Endothelial cell of umbilical vein (primary cell): ENCODE results near the gene LRSAM1. TPM values are rescaled to one million over a fixed set of nuclear protein-coding genes. Genes with fewer than 3 reads are reported as not detected.
A peak's percentile ranks its signal among the peaks of the same experiment; 100 is the strongest.

Experiments
- BruUV-seq: library from RNA; stranded (reverse); fragments of 400-500 nt; replicated peaks from 2 replicates; lab custom pipeline; 2021; lab: Mats Ljungman, UMichigan
- CTCF ChIA-PET: fragments of 300-600, 350-600 bp; sonication (Branson Sonifier 250); formaldehyde crosslinking; loops from one replicate; lab custom pipeline; 2021; ENCODE audit warnings: antibody characterized with exemption, inconsistent platforms; lab: Charles Lee
- POLR2A ChIA-PET: fragments of 300-600, 350-600 bp; sonication (Branson Sonifier 250); formaldehyde crosslinking; loops from one replicate; lab custom pipeline; 2021; ENCODE audit warnings: antibody characterized with exemption, inconsistent platforms; lab: Charles Lee
- DNase-seq: peaks from one replicate; pipeline ENCODE4 v3.0.0-alpha.2; 2011; ENCODE audit warnings: low read depth, low spot score
- FAIRE-seq: peaks from 2 replicates; lab custom pipeline; 2011; peaks lifted over from hg19 to GRCh38; lab: Jason Lieb, UNC
- H2AFZ ChIP-seq: 2 replicates; pipeline ENCODE4 v1.6.0; 2012; ENCODE audit warnings: low read depth, low read length, control low read depth, inconsistent platforms
- H3K27ac ChIP-seq: 2 replicates; pipeline ENCODE4 v1.5.1; 2011; ENCODE audit warnings: low read depth, mild to moderate bottlenecking, control low read depth, low read length, moderate library complexity; ENCODE audit not compliant: insufficient read depth
- H3K27me3 ChIP-seq, 2 experiments: 2 replicates each; pipeline versions ENCODE4 v1.6.0 to v1.6.1; 2011; ENCODE audit warnings: low read length in 2 of 2, mixed read lengths in 1 of 2; ENCODE audit not compliant: control insufficient read depth in 2 of 2, insufficient read depth in 2 of 2
- H3K36me3 ChIP-seq, 2 experiments: 2 replicates in 1 of 2; 3 replicates in 1 of 2; pipeline ENCODE4 v1.5.1; 2011; ENCODE audit warnings: low read length in 2 of 2, mild to moderate bottlenecking in 1 of 2, moderate library complexity in 1 of 2; ENCODE audit not compliant: control insufficient read depth in 2 of 2, insufficient read depth in 2 of 2; ENCODE audit errors: extremely low read depth in 1 of 2
- H3K4me1 ChIP-seq: 3 replicates; pipeline ENCODE4 v1.5.1; 2011; ENCODE audit warnings: mild to moderate bottlenecking, low read length; ENCODE audit not compliant: control insufficient read depth, insufficient read depth; ENCODE audit errors: extremely low read depth
- H3K4me2 ChIP-seq: 2 replicates; pipeline ENCODE4 v1.6.1; 2011; ENCODE audit warnings: low read length, control low read depth, mixed read lengths; ENCODE audit not compliant: insufficient read depth
- H3K4me3 ChIP-seq, 3 experiments: fragments of 200-600 bp in 1 of 3; sonication (generic), shearing (Covaris generic) in 1 of 3; replicated peaks in 1 of 3; 2 replicates each; pipeline ENCODE4 v1.5.1; 2011 to 2016; ENCODE audit warnings: control low read depth in 3 of 3, low read length in 3 of 3, mild to moderate bottlenecking in 2 of 3, inconsistent platforms in 1 of 3, low read depth in 1 of 3, moderate library complexity in 1 of 3; ENCODE audit not compliant: insufficient read depth in 1 of 3
- H3K79me2 ChIP-seq: 2 replicates; pipeline ENCODE4 v1.6.0; 2012; ENCODE audit warnings: low read length, inconsistent platforms; ENCODE audit not compliant: control insufficient read depth, insufficient read depth
- H3K9ac ChIP-seq: replicated peaks from 2 replicates; pipeline ENCODE3; 2011; ENCODE audit warnings: low read length, control low read depth; ENCODE audit not compliant: insufficient read depth; ENCODE audit errors: extremely low read depth
- H3K9me1 ChIP-seq: replicated peaks from 3 replicates; pipeline ENCODE4 v1.6.0; 2011; ENCODE audit warnings: mild to moderate bottlenecking, low read length; ENCODE audit not compliant: control insufficient read depth, insufficient read depth; ENCODE audit errors: extremely low read depth
- H3K9me3 ChIP-seq: replicated peaks from 2 replicates; pipeline ENCODE4 v1.5.1; 2012; ENCODE audit warnings: low read length, inconsistent platforms; ENCODE audit not compliant: control insufficient read depth, insufficient read depth
- H4K20me1 ChIP-seq: replicated peaks from 2 replicates; pipeline ENCODE3; 2011; ENCODE audit warnings: mild to moderate bottlenecking, low read length; ENCODE audit not compliant: control insufficient read depth, insufficient read depth; ENCODE audit errors: extremely low read depth
- EZH2 ChIP-seq: IDR thresholded peaks from 2 replicates; pipeline ENCODE4 v1.6.1; 2012; ENCODE audit warnings: borderline replicate concordance, low read depth, mild to moderate bottlenecking, moderate library complexity, low read length, inconsistent platforms; ENCODE audit not compliant: severe bottlenecking
- FOS ChIP-seq: IDR thresholded peaks from 2 replicates; pipeline ENCODE4 v1.6.1; 2011; ENCODE audit warnings: mild to moderate bottlenecking, low read length, moderate library complexity, borderline replicate concordance; ENCODE audit not compliant: insufficient read depth
- POLR2A ChIP-seq: IDR thresholded peaks from 2 replicates; pipeline ENCODE4 v1.6.1; 2012; ENCODE audit warnings: low read depth, mild to moderate bottlenecking, control low read depth, low read length
- POLR2AphosphoS5 ChIP-seq: IDR thresholded peaks from 2 replicates; pipeline ENCODE4 v1.6.1; 2012; ENCODE audit warnings: low read depth, mild to moderate bottlenecking, control low read depth, low read length, moderate library complexity; ENCODE audit not compliant: insufficient read depth
- dilution Hi-C: fragments of 300-500 bp; cut with MboI; formaldehyde crosslinking; loops from one replicate; pipeline ENCODE4 v1.15.0; 2019; ENCODE audit warnings: low sequenced_read_pairs; ENCODE audit not compliant: extremely low pct_ligation_motif_present
- intact Hi-C: fragments of 100-400 bp; cut with micrococcal nuclease; formaldehyde crosslinking; loops from one replicate; pipeline ENCODE4 v1.10.0; 2022
- polyA plus RNA-seq, 4 experiments: library from polyadenylated mRNA; depleted of rRNA in 3 of 4; stranded (reverse) in 3 of 4; unstranded in 1 of 4; fragments of >200 nt; gene quantifications; 2 replicates each; pipeline versions ENCODE4 v1.2.1 to v1.2.3, GENCODE V29; 2011 to 2012; ENCODE audit warnings: missing spikeins in 1 of 4
- total RNA-seq: library from RNA; stranded (reverse); gene quantifications from 2 replicates; pipeline ENCODE4 v1.2.3, GENCODE V29; 2021

LRSAM1 gene
- total and polyA plus RNA-seq, 2 donors (not counting 3 experiments of a cell fraction or from before 2014, with no cell fraction given): 10.8 to 18.9 TPM

- BruUV-seq: TSS peak; percentile 9
- Histone ChIP-seq H3K36me3 (peaks cover 46 to 49% of the 10 kb centered on the region in 2 experiments), H3K9me1 (no peaks in the 10 kb centered on the region), H3K4me2 (no peak overlapping the region), H4K20me1 (no peaks in the 10 kb centered on the region), H3K4me3 (no peak overlapping the region), H3K4me1 (peaks cover 14% of the 10 kb centered on the region), H3K27me3 (no peaks in the 10 kb centered on the region), H2AFZ (no peak overlapping the region), H3K79me2 (peaks cover 25% of the 10 kb centered on the region), H3K9me3 (peaks cover 3% of the 10 kb centered on the region), H3K9ac (no peak overlapping the region), H3K27ac (no peak overlapping the region)
- intact Hi-C loops: no loop called here
- CTCF ChIA-PET: no interaction called here
- FAIRE-seq (no peak), DNase-seq (no peak)
- dilution Hi-C loops: no loop called here
- POLR2A ChIA-PET: interaction anchor here (0.6 kb wide), 2 partner anchors 14 to 25 kb away, joined by 3 to 4 read pairs; no protein-coding TSS in a partner anchor
- TF ChIP-seq FOS (no peak), POLR2A (peak; percentile 50), POLR2AphosphoS5 (peak; percentile 25), EZH2 (no peak)
Observed at GRCh38 chr9:127444921-127445850, 6.1 kb upstream of the LRSAM1 start.
